ENCODE results near the gene CSPG5.
A peak's percentile ranks its signal among the peaks of the same experiment; 100 is the strongest.

Gene CSPG5

GRCh38 chr3:47612879-47613278 lies 34.2 kb upstream of the CSPG5 start:
- peak in 1 of 2 donors; percentile 6 for DNase-seq (ENCODE audit: low read depth in 2 of 2)
- TF ChIP-seq CTCF (IDR thresholded peaks at IDR 0.05; ENCODE audit: low read depth, low read length), result no peak
- no peak overlapping the region for H3K4me3 ChIP-seq (replicated peaks in 1 of 2; ENCODE audit: low read depth in 2 of 2, low read length in 2 of 2)

GRCh38 chr3:47612178-47612577 lies 33.5 kb upstream of the CSPG5 start:
- DNase-seq (ENCODE audit: low read depth in 2 of 2), result peak; percentile 84 to 85
- no peak overlapping the region for H3K4me3 ChIP-seq (replicated peaks in 1 of 2; ENCODE audit: low read depth in 2 of 2, low read length in 2 of 2)
- no peak for TF ChIP-seq CTCF (IDR thresholded peaks at IDR 0.05; ENCODE audit: low read depth, low read length)

- no peak for TF ChIP-seq CTCF (IDR thresholded peaks at IDR 0.05; ENCODE audit: low read depth, low read length)
- peak in 1 of 2 donors; percentile 35 for DNase-seq (ENCODE audit: low read depth in 2 of 2)
- no peak overlapping the region for H3K4me3 ChIP-seq (replicated peaks in 1 of 2; ENCODE audit: low read depth in 2 of 2, low read length in 2 of 2)
Measured at GRCh38 chr3:47611576-47611975, 32.9 kb upstream of the CSPG5 start.

GRCh38 chr3:47610583-47610982 lies 31.9 kb upstream of the CSPG5 start:
- H3K4me3 ChIP-seq (replicated peaks in 1 of 2; ENCODE audit: low read depth in 2 of 2, low read length in 2 of 2), result no peak overlapping the region
- no peak for DNase-seq (ENCODE audit: low read depth in 2 of 2)
- TF ChIP-seq CTCF (IDR thresholded peaks at IDR 0.05; ENCODE audit: low read depth, low read length), result no peak

- no peak overlapping the region for H3K4me3 ChIP-seq (replicated peaks in 1 of 2; ENCODE audit: low read depth in 2 of 2, low read length in 2 of 2)
- TF ChIP-seq CTCF (IDR thresholded peaks at IDR 0.05; ENCODE audit: low read depth, low read length), result no peak
- DNase-seq (ENCODE audit: low read depth in 2 of 2), result no peak
Measured at GRCh38 chr3:47607335-47607734, 28.7 kb upstream of the CSPG5 start.

- TF ChIP-seq CTCF (IDR thresholded peaks at IDR 0.05; ENCODE audit: low read depth, low read length), result no peak
- DNase-seq (ENCODE audit: low read depth in 2 of 2), result no peak
- no peak overlapping the region for H3K4me3 ChIP-seq (replicated peaks in 1 of 2; ENCODE audit: low read depth in 2 of 2, low read length in 2 of 2)
Measured at GRCh38 chr3:47606165-47606564, 27.5 kb upstream of the CSPG5 start.

GRCh38 chr3:47605652-47606051 lies 27.0 kb upstream of the CSPG5 start:
- peak in 1 of 2 donors; percentile 60 for DNase-seq (ENCODE audit: low read depth in 2 of 2)
- no peak for TF ChIP-seq CTCF (IDR thresholded peaks at IDR 0.05; ENCODE audit: low read depth, low read length)
- H3K4me3 ChIP-seq (replicated peaks in 1 of 2; ENCODE audit: low read depth in 2 of 2, low read length in 2 of 2), result no peak overlapping the region
